Left ventricle myocardium inferior (tissue), 1 donor: ENCODE data around the gene EXOC4. TPM values are rescaled to one million over a fixed set of nuclear protein-coding genes. Genes with fewer than 3 reads are reported as not detected.

Experiments
- DNase-seq: peaks from one replicate; pipeline ENCODE4 v3.0.0-alpha.2; 2020
- H3K27ac ChIP-seq: fragments of 200-600 bp; replicated peaks from 2 replicates; pipeline ENCODE4 v1.8.0; 2021
- H3K27me3 ChIP-seq: fragments of 200-600 bp; 2 replicates; pipeline ENCODE4 v1.8.0; 2021; ENCODE audit warnings: low read depth
- H3K36me3 ChIP-seq: fragments of 200-600 bp; 2 replicates; pipeline ENCODE4 v1.8.0; 2021
- H3K4me1 ChIP-seq: fragments of 200-600 bp; 2 replicates; pipeline ENCODE4 v1.8.0; 2021
- H3K4me3 ChIP-seq: fragments of 200-600 bp; 2 replicates; pipeline ENCODE4 v1.8.0; 2021; ENCODE audit warnings: mild to moderate bottlenecking, moderate library complexity
- H3K9me3 ChIP-seq: fragments of 200-600 bp; replicated peaks from 2 replicates; pipeline ENCODE4 v1.8.0; 2021
- CTCF ChIP-seq: fragments of 200-600 bp; IDR thresholded peaks from 2 replicates; pipeline ENCODE4 v1.8.0; 2021; ENCODE audit warnings: antibody characterized with exemption, mild to moderate bottlenecking, borderline replicate concordance
- intact Hi-C: fragments of 100-400 bp; cut with micrococcal nuclease; formaldehyde crosslinking; loops from one replicate; pipeline ENCODE4 v1.11.0; 2022
- total RNA-seq: library from RNA; stranded (reverse); fragmentation: NEBNext Ultra II Directional; extraction: Animal tissue kit (Norgen Biotek cat#: 25700); gene quantifications from one replicate; pipeline ENCODE4 v1.2.1, GENCODE V29; 2021
- donor health status: DM: no; HTN: yes; CAD: no; lungs with severe emphysema.

The EXOC4 gene
- total RNA-seq, 1 donor from 2014 or later: 33.8 TPM

GRCh38 chr7:133724148-133724547, 471.3 kb downstream of the EXOC4 start:
- no peaks in the 10 kb centered on the region for H3K27me3 ChIP-seq
- no peak overlapping the region for H3K27ac ChIP-seq
- TF ChIP-seq CTCF: no peak
- H3K4me1 ChIP-seq: no peaks in the 10 kb centered on the region
- H3K36me3 ChIP-seq: no peaks in the 10 kb centered on the region
- DNase-seq: no peak
- intact Hi-C loops: no loop called here
- no peaks in the 10 kb centered on the region for H3K9me3 ChIP-seq
- no peak overlapping the region for H3K4me3 ChIP-seq

GRCh38 chr7:133724694-133725093, 471.8 kb downstream of the EXOC4 start:
- no peak for DNase-seq
- intact Hi-C loops: no loop called here
- Histone ChIP-seq H3K27ac (no peak overlapping the region), H3K36me3 (no peaks in the 10 kb centered on the region), H3K9me3 (no peaks in the 10 kb centered on the region), H3K4me1 (no peaks in the 10 kb centered on the region), H3K4me3 (no peak overlapping the region), H3K27me3 (no peaks in the 10 kb centered on the region)
- TF ChIP-seq CTCF: no peak

GRCh38 chr7:133727476-133728214, 474.8 kb downstream of the EXOC4 start:
- no peak overlapping the region for H3K4me3 ChIP-seq
- no peaks in the 10 kb centered on the region for H3K9me3 ChIP-seq
- no peak for DNase-seq
- no peaks in the 10 kb centered on the region for H3K27me3 ChIP-seq
- no peaks in the 10 kb centered on the region for H3K36me3 ChIP-seq
- H3K4me1 ChIP-seq: no peaks in the 10 kb centered on the region
- TF ChIP-seq CTCF: no peak
- intact Hi-C loops: no loop called here
- no peak overlapping the region for H3K27ac ChIP-seq

GRCh38 chr7:133730360-133730759, 477.5 kb downstream of the EXOC4 start:
- no peak overlapping the region for H3K27ac ChIP-seq
- intact Hi-C loops: no loop called here
- H3K9me3 ChIP-seq: no peaks in the 10 kb centered on the region
- no peaks in the 10 kb centered on the region for H3K4me1 ChIP-seq
- DNase-seq: no peak
- no peak for TF ChIP-seq CTCF
- H3K4me3 ChIP-seq: no peak overlapping the region
- no peaks in the 10 kb centered on the region for H3K36me3 ChIP-seq
- H3K27me3 ChIP-seq: no peaks in the 10 kb centered on the region

- Histone ChIP-seq H3K27ac (no peak overlapping the region), H3K9me3 (no peaks in the 10 kb centered on the region), H3K27me3 (no peaks in the 10 kb centered on the region), H3K36me3 (no peaks in the 10 kb centered on the region), H3K4me3 (no peak overlapping the region), H3K4me1 (no peaks in the 10 kb centered on the region)
- intact Hi-C loops: no loop called here
- no peak for TF ChIP-seq CTCF
- no peak for DNase-seq
Observed at GRCh38 chr7:133733401-133733800, 480.5 kb downstream of the EXOC4 start.
